WTC11 (cell line): ENCODE data around the gene MACC1. TPM values are rescaled to one million over a fixed set of nuclear protein-coding genes. Genes with fewer than 3 reads are reported as not detected.
A peak's percentile ranks its signal among the peaks of the same experiment; 100 is the strongest.

Source experiments
- ATAC-seq: fragments of 200-7000 bp; cut with Tn5 transposase; 2 replicates; pipeline ENCODE4 v1.10.0; 2021; ENCODE audit warnings: mild to moderate bottlenecking, moderate library complexity
- CTCF ChIA-PET: fragments of 300-600 bp; sonication (Branson Sonifier 250); formaldehyde crosslinking; loops from one replicate; lab custom pipeline; 2021; ENCODE audit warnings: antibody characterized with exemption; lab: Charles Lee
- POLR2A ChIA-PET: fragments of 350-600 bp; sonication (Branson Sonifier 250); formaldehyde crosslinking; loops from one replicate; lab custom pipeline; 2021; ENCODE audit warnings: antibody characterized with exemption; lab: Charles Lee
- DNase-seq: peaks from one replicate; pipeline ENCODE4 v3.0.0; 2021; ENCODE audit warnings: low spot score
- H3K27ac Mint-ChIP-seq: 2 replicates; pipeline ENCODE4 v1.8.0; 2021; ENCODE audit warnings: mixed read lengths
- H3K27me3 Mint-ChIP-seq: 2 replicates; pipeline ENCODE4 v1.8.0; 2021; ENCODE audit warnings: low read depth, mild to moderate bottlenecking, moderate library complexity, mixed read lengths
- H3K36me3 Mint-ChIP-seq: 2 replicates; pipeline ENCODE4 v1.8.0; 2021; ENCODE audit warnings: mixed read lengths
- H3K4me1 Mint-ChIP-seq: 2 replicates; pipeline ENCODE4 v1.8.0; 2022; ENCODE audit warnings: mixed read lengths
- H3K4me3 Mint-ChIP-seq: 2 replicates; pipeline ENCODE4 v1.8.0; 2021; ENCODE audit warnings: mild to moderate bottlenecking, moderate library complexity, mixed read lengths
- H3K9me3 Mint-ChIP-seq: 2 replicates; pipeline ENCODE4 v1.8.0; 2021; ENCODE audit warnings: mixed read lengths
- ARID4B ChIP-seq: sonication (generic); formaldehyde crosslinking; IDR thresholded peaks from 2 replicates; pipeline ENCODE4 v1.8.0; 2023; ENCODE audit warnings: missing genetic modification reagents, mild to moderate bottlenecking, borderline replicate concordance
- CREB1 ChIP-seq: sonication (generic); formaldehyde crosslinking; IDR thresholded peaks from 2 replicates; pipeline ENCODE4 v1.8.0; 2023; ENCODE audit warnings: mild to moderate bottlenecking, missing genetic modification reagents
- CREM ChIP-seq: sonication (generic); formaldehyde crosslinking; IDR thresholded peaks from 2 replicates; pipeline ENCODE4 v1.8.1; 2022; ENCODE audit warnings: mild to moderate bottlenecking, missing genetic modification reagents, moderate library complexity
- GABPB1 ChIP-seq: sonication (generic); formaldehyde crosslinking; IDR thresholded peaks from 2 replicates; pipeline ENCODE4 v1.8.1; 2023; ENCODE audit warnings: mild to moderate bottlenecking, missing genetic modification reagents
- GTF2I ChIP-seq: fragments of 250-450 bp; sonication (Bioruptor Pico); conservative IDR thresholded peaks from 2 replicates; pipeline ENCODE4 v1.4.0; 2021; ENCODE audit warnings: mild to moderate bottlenecking
- JAZF1 ChIP-seq: fragments of 250-450 bp; sonication (Bioruptor Pico); IDR thresholded peaks from 2 replicates; pipeline ENCODE4 v1.9.0; 2021; ENCODE audit warnings: moderate library complexity, mild to moderate bottlenecking, inconsistent platforms
- NR3C1 ChIP-seq: sonication (generic); formaldehyde crosslinking; conservative IDR thresholded peaks from 2 replicates; pipeline ENCODE4 v1.8.1; 2023; ENCODE audit warnings: low read depth, mild to moderate bottlenecking, missing genetic modification reagents
- OVOL2 ChIP-seq: fragments of 250-450 bp; sonication (Bioruptor Pico); IDR thresholded peaks from 2 replicates; pipeline ENCODE4 v1.9.0; 2021; ENCODE audit warnings: mild to moderate bottlenecking, borderline replicate concordance
- SMAD4 ChIP-seq: sonication (generic); formaldehyde crosslinking; IDR thresholded peaks from 2 replicates; pipeline ENCODE4 v1.8.0; 2022; ENCODE audit warnings: mild to moderate bottlenecking, missing genetic modification reagents
- TP53 ChIP-seq: sonication (generic); formaldehyde crosslinking; IDR thresholded peaks from 2 replicates; pipeline ENCODE4 v1.8.1; 2023; ENCODE audit warnings: mild to moderate bottlenecking, missing genetic modification reagents
- USF1 ChIP-seq: sonication (generic); formaldehyde crosslinking; IDR thresholded peaks from 2 replicates; pipeline ENCODE4 v1.8.0; 2022; ENCODE audit warnings: mild to moderate bottlenecking, missing genetic modification reagents
- ZNF138 ChIP-seq: sonication (generic); formaldehyde crosslinking; conservative IDR thresholded peaks from 2 replicates; pipeline ENCODE4 v1.8.1; 2022; ENCODE audit warnings: mild to moderate bottlenecking, moderate library complexity, missing genetic modification reagents
- ZNF219 ChIP-seq: sonication (generic); formaldehyde crosslinking; IDR thresholded peaks from 2 replicates; pipeline ENCODE4 v1.8.0; 2023; ENCODE audit warnings: missing genetic modification reagents, mild to moderate bottlenecking, borderline replicate concordance
- ZNF281 ChIP-seq: sonication (generic); formaldehyde crosslinking; IDR thresholded peaks from 2 replicates; pipeline ENCODE4 v1.8.0; 2023; ENCODE audit warnings: mild to moderate bottlenecking, missing genetic modification reagents
- ZNF416 ChIP-seq: fragments of 250-450 bp; sonication (Bioruptor Pico); IDR thresholded peaks from 2 replicates; pipeline ENCODE4 v1.9.0; 2021; ENCODE audit warnings: mild to moderate bottlenecking, inconsistent platforms
- total RNA-seq: library from RNA; stranded (reverse); gene quantifications from 3 replicates; pipeline ENCODE4 v1.2.3, GENCODE V29; 2021
- TF ChIP-seq, protein P1 (sequence below): sonication (generic); formaldehyde crosslinking; IDR thresholded peaks from 2 replicates; pipeline ENCODE4 v1.8.1; 2023; ENCODE audit warnings: mild to moderate bottlenecking, missing genetic modification reagents
- TF ChIP-seq, protein P2 (sequence below): sonication (generic); formaldehyde crosslinking; IDR thresholded peaks from 2 replicates; pipeline ENCODE4 v1.8.0; 2022; ENCODE audit warnings: mild to moderate bottlenecking, missing genetic modification reagents
- TF ChIP-seq, protein P3 (sequence below): fragments of 250-450 bp; sonication (Bioruptor Pico); IDR thresholded peaks from 2 replicates; pipeline ENCODE4 v1.9.0; 2021; ENCODE audit warnings: moderate library complexity, mild to moderate bottlenecking, inconsistent platforms, borderline replicate concordance
- TF ChIP-seq, protein P4 (sequence below): sonication (generic); formaldehyde crosslinking; IDR thresholded peaks from 2 replicates; pipeline ENCODE4 v1.8.0; 2023; ENCODE audit warnings: missing genetic modification reagents
- TF ChIP-seq, protein P5 (sequence below): sonication (generic); formaldehyde crosslinking; IDR thresholded peaks from 2 replicates; pipeline ENCODE4 v1.8.1; 2022; ENCODE audit warnings: low read depth, mild to moderate bottlenecking, moderate library complexity, missing genetic modification reagents, borderline replicate concordance

The MACC1 gene
- total RNA-seq, 1 experiment from 2014 or later = 14.6 TPM

DNA sequence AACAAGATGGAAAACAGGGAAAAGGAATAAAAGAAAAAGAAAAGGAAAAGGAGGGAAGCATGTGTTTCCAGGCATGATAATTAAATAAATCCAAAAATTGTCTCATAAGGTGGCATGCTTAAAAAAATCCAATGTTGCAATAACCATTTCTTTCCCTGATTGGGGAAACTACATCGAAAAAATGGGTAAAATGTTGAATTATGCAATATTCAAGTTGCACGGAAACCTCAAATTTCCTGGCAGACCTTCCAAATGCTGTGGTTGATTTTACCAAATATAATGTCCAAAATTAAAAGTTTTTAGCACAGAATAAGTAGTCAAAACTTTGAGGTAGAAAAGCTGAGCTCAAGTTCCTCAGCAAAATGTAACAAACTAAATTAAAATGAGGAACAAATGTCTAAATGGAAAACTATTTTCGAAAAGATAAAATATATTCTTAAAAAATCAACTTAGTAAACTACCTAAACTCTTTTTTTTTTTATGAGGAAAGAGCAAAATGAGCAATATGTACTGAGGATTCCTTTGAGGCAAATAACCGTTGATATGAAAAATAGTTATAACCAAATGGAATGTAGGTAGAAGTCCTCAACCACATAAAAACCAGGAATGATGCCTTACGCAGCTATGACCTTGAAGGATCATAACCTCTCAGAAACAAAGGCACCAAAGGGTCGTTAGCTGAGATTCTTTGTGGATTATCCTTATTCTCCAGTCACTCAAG is 52.6 kb downstream of the MACC1 start (continued):
- no peak for TF ChIP-seq ARID4B

GRCh38 chr7:20162665-20163064 is 54.5 kb downstream of the MACC1 start:
- Mint-ChIP-seq H3K36me3 (peaks cover 23% of the 10 kb centered on the region), H3K9me3 (no peaks in the 10 kb centered on the region; the same call in 1 of the 2 replicates), H3K4me1 (peaks cover 40% of the 10 kb centered on the region), H3K4me3 (no peak overlapping the region), H3K27me3 (no peaks in the 10 kb centered on the region), H3K27ac (no peak overlapping the region)
- POLR2A ChIA-PET = no interaction called here
- TF ChIP-seq SMAD4 (CRISPR knock-in tag) (no peak), USF1 (CRISPR knock-in tag) (no peak), JAZF1 (CRISPR knock-in tag) (no peak), GTF2I (CRISPR knock-in tag) (no peak), NR3C1 (CRISPR knock-in tag) (no peak), TP53 (CRISPR knock-in tag) (no peak), ZNF219 (CRISPR knock-in tag) (no peak), ZNF138 (CRISPR knock-in tag) (no peak), CREB1 (CRISPR knock-in tag) (no peak), GABPB1 (no peak)
- TF ChIP-seq, protein P1, sequence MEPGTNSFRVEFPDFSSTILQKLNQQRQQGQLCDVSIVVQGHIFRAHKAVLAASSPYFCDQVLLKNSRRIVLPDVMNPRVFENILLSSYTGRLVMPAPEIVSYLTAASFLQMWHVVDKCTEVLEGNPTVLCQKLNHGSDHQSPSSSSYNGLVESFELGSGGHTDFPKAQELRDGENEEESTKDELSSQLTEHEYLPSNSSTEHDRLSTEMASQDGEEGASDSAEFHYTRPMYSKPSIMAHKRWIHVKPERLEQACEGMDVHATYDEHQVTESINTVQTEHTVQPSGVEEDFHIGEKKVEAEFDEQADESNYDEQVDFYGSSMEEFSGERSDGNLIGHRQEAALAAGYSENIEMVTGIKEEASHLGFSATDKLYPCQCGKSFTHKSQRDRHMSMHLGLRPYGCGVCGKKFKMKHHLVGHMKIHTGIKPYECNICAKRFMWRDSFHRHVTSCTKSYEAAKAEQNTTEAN (CRISPR knock-in tag) = no peak
- TF ChIP-seq, protein P2, sequence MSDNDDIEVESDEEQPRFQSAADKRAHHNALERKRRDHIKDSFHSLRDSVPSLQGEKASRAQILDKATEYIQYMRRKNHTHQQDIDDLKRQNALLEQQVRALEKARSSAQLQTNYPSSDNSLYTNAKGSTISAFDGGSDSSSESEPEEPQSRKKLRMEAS (CRISPR knock-in tag) = no peak
- TF ChIP-seq, protein P3, sequence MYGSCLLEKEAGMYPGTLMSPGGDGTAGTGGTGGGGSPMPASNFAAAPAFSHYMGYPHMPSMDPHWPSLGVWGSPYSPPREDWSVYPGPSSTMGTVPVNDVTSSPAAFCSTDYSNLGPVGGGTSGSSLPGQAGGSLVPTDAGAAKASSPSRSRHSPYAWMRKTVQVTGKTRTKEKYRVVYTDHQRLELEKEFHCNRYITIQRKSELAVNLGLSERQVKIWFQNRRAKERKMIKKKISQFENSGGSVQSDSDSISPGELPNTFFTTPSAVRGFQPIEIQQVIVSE (CRISPR knock-in tag) = no peak
- DNase-seq (no peak), ATAC-seq (no peak)
- CTCF ChIA-PET = no interaction called here

DNA sequence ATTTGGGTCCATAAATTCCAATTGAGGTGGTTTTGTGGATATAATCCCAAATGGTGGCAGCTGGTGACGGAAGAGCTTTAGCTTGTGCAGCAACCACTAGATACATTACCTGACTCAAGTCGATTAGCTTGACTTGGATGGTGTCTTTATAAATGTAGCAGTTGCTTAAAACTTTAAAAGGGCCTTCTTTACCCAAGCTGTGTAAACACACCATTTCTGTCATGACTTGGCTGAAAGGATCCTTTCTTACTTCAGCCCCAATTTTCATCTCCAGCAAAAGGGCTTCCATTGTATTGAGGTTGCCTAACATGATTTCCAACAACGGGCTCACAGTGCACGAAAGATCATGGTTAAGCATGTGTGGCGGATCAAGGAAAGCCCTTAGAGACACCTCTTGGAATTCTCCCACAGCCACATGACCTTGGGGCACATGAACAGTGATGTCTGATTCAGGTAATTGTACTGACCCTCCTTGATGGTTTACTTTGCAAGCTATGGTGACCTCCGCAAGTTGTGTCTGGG is 57.9 kb downstream of the MACC1 start:
- Mint-ChIP-seq H3K4me1 (peaks cover 23% of the 10 kb centered on the region), H3K9me3 (no peaks in the 10 kb centered on the region; the same call in 1 of the 2 replicates), H3K36me3 (peaks cover 21% of the 10 kb centered on the region), H3K27ac (peak overlapping the region; percentile 9; the same call in 1 of the 2 replicates), H3K27me3 (no peaks in the 10 kb centered on the region), H3K4me3 (no peak overlapping the region)
- DNase-seq (no peak), ATAC-seq (no peak)
- POLR2A ChIA-PET = no interaction called here
- CTCF ChIA-PET = interaction anchor here (1.2 to 2.1 kb wide), 3 partner anchors 14 to 281 kb away, joined by 3 to 10 read pairs (median 3); no protein-coding TSS in a partner anchor
- no peak for TF ChIP-seq GABPB1
- TF ChIP-seq, protein P4, sequence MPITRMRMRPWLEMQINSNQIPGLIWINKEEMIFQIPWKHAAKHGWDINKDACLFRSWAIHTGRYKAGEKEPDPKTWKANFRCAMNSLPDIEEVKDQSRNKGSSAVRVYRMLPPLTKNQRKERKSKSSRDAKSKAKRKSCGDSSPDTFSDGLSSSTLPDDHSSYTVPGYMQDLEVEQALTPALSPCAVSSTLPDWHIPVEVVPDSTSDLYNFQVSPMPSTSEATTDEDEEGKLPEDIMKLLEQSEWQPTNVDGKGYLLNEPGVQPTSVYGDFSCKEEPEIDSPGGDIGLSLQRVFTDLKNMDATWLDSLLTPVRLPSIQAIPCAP (CRISPR knock-in tag) = no peak
- TF ChIP-seq, protein P5, sequence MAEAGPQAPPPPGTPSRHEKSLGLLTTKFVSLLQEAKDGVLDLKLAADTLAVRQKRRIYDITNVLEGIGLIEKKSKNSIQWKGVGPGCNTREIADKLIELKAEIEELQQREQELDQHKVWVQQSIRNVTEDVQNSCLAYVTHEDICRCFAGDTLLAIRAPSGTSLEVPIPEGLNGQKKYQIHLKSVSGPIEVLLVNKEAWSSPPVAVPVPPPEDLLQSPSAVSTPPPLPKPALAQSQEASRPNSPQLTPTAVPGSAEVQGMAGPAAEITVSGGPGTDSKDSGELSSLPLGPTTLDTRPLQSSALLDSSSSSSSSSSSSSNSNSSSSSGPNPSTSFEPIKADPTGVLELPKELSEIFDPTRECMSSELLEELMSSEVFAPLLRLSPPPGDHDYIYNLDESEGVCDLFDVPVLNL (CRISPR knock-in tag) = no peak
- no peak for TF ChIP-seq CREM (CRISPR knock-in tag)
- TF ChIP-seq ZNF281 (CRISPR knock-in tag) = no peak
- no peak for TF ChIP-seq OVOL2 (CRISPR knock-in tag)
- no peak for TF ChIP-seq ZNF416 (CRISPR knock-in tag)
